ENCODE data around the gene GNAL. TPM values are rescaled to one million over a fixed set of nuclear protein-coding genes. Genes with fewer than 3 reads are reported as not detected.

GNAL gene
- total RNA-seq, 2 experiments from 2014 or later = 0.11 to 0.19 TPM

DNA sequence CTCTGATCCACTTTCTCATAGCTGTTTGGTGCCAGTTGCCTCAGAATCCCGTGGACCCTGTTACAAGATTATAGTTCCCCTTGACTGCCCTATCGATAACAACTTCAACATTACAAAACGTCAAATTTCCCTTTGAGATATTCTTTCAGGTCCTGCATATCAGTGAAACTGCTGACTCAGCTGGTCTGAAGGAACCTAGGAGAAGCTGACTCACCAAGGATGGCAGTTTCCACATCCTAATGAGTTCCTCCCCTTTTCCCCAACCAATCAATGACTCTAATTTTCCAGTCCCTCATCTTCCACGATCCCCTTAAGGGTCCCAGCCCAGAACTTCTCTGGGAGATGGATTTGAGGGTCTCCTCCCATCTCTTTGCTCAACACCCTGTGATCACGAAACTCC lies 27.6 kb upstream of the GNAL start:
- TF ChIP-seq, protein P1, sequence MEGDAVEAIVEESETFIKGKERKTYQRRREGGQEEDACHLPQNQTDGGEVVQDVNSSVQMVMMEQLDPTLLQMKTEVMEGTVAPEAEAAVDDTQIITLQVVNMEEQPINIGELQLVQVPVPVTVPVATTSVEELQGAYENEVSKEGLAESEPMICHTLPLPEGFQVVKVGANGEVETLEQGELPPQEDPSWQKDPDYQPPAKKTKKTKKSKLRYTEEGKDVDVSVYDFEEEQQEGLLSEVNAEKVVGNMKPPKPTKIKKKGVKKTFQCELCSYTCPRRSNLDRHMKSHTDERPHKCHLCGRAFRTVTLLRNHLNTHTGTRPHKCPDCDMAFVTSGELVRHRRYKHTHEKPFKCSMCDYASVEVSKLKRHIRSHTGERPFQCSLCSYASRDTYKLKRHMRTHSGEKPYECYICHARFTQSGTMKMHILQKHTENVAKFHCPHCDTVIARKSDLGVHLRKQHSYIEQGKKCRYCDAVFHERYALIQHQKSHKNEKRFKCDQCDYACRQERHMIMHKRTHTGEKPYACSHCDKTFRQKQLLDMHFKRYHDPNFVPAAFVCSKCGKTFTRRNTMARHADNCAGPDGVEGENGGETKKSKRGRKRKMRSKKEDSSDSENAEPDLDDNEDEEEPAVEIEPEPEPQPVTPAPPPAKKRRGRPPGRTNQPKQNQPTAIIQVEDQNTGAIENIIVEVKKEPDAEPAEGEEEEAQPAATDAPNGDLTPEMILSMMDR (IDR thresholded peaks at IDR 0.05) = no peak
- Mint-ChIP-seq H3K27me3 (peaks cover 38% of the 10 kb centered on the region), H3K9me3 (no peaks in the 10 kb centered on the region), H3K36me3 (ENCODE audit: low read depth) (no peaks in the 10 kb centered on the region), H3K4me1 (ENCODE audit: low read depth) (no peaks in the 10 kb centered on the region), H3K27ac (no peak overlapping the region), H3K4me3 (no peak overlapping the region)
- ATAC-seq (ENCODE audit: poor library complexity) = no peak
- Histone ChIP-seq H3K4me3 (ENCODE audit: low read length) (no peak overlapping the region), H3K9me3 (ENCODE audit: control insufficient read depth in 1 of 2, insufficient read depth in 1 of 2, low read length in 2 of 2) (no peaks in the 10 kb centered on the region), H3K27ac (ENCODE audit: low read depth in 1 of 2, low read length in 2 of 2) (no peak overlapping the region), H3K27me3 (ENCODE audit: control insufficient read depth in 1 of 2, insufficient read depth in 2 of 2, low read length in 2 of 2) (peaks cover 0 to 2% of the 10 kb centered on the region in 2 experiments), H3K4me1 (ENCODE audit: insufficient read depth, low read length) (no peaks in the 10 kb centered on the region), H3K36me3 (ENCODE audit: insufficient read depth, low read length) (no peaks in the 10 kb centered on the region)
- intact Hi-C loops (cut with DNase I, micrococcal nuclease) = no loop called here
- no peak for DNase-seq
- ChIA-PET CTCF (no interaction called here), POLR2A (no interaction called here)

DNA sequence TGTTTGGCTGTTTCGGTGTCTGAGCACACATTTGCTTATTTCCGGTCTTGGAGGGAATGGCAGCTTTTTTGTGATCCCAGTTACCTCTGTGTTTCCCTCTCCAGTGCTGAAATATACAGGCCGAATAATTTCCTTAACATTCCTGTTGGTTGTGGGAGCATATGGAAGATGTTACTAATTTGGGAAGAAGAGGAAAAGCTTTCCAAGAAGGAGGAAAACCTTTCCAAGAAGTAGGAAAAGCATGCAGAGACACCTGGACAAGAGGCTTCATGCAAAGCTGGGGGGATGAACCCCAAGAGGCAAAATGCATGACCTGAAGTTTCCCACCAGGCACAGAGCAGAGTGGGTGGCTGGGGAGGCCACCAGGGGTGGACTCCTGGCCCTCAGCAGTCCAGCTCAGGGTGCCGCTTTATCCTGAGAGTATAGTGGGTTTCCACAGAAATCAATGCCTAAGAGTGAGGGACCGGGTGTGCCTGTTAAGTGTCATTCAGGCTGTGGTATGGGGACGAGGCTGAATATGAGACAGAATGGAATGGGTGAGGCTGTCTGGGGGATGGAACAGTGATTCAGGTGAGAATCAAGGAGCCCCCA lies 25.5 kb upstream of the GNAL start:
- H3K36me3 ChIP-seq (ENCODE audit: insufficient read depth, low read length) = no peaks in the 10 kb centered on the region
- Mint-ChIP-seq H3K9me3 (no peaks in the 10 kb centered on the region), H3K27ac (no peak overlapping the region), H3K4me1 (ENCODE audit: low read depth) (no peaks in the 10 kb centered on the region), H3K4me3 (no peak overlapping the region), H3K36me3 (ENCODE audit: low read depth) (no peaks in the 10 kb centered on the region), H3K27me3 (peaks cover 16% of the 10 kb centered on the region)
- ChIA-PET CTCF (no interaction called here), POLR2A (no interaction called here)
- no peaks in the 10 kb centered on the region for H3K4me1 ChIP-seq (ENCODE audit: insufficient read depth, low read length)
- H3K4me3 ChIP-seq (ENCODE audit: low read length) = no peak overlapping the region
- ATAC-seq (ENCODE audit: poor library complexity) (no peak), DNase-seq (no peak)
- intact Hi-C loops (cut with DNase I, micrococcal nuclease) = no loop called here
- TF ChIP-seq, protein P1 (IDR thresholded peaks at IDR 0.05) = no peak
- no peak overlapping the region for H3K27ac ChIP-seq (ENCODE audit: low read depth in 1 of 2, low read length in 2 of 2)
- H3K27me3 ChIP-seq (ENCODE audit: control insufficient read depth in 1 of 2, insufficient read depth in 2 of 2, low read length in 2 of 2) = no peaks in the 10 kb centered on the region
- no peaks in the 10 kb centered on the region for H3K9me3 ChIP-seq (ENCODE audit: control insufficient read depth in 1 of 2, insufficient read depth in 1 of 2, low read length in 2 of 2)

DNA sequence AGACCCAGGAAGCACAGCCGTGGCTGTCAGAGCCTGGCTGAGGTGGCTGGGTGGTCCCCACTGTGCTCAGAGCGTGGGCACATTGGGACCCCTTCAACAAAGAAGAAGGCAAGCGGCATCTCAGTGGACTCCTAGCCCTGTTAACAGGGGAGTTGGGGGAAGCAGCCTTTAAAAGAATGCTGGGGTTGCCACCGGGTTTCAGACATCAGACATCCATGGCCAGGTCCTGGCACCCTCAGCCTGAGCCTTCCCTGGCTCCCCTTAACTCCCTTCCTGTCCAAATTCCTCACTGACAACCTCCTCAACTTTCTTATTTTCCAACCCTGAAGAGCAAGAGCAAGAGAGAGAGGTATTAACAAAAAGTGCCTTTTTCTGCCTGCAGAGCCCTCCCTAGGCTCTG lies 24.8 kb upstream of the GNAL start:
- TF ChIP-seq, protein P1 (IDR thresholded peaks at IDR 0.05) = no peak
- Mint-ChIP-seq H3K9me3 (no peaks in the 10 kb centered on the region), H3K27ac (no peak overlapping the region), H3K36me3 (ENCODE audit: low read depth) (no peaks in the 10 kb centered on the region), H3K4me1 (ENCODE audit: low read depth) (no peaks in the 10 kb centered on the region), H3K4me3 (no peak overlapping the region), H3K27me3 (peaks cover 12% of the 10 kb centered on the region)
- CTCF ChIA-PET = no interaction called here
- POLR2A ChIA-PET = no interaction called here
- Histone ChIP-seq H3K36me3 (ENCODE audit: insufficient read depth, low read length) (no peaks in the 10 kb centered on the region), H3K4me3 (ENCODE audit: low read length) (no peak overlapping the region), H3K4me1 (ENCODE audit: insufficient read depth, low read length) (no peaks in the 10 kb centered on the region), H3K9me3 (ENCODE audit: control insufficient read depth in 1 of 2, insufficient read depth in 1 of 2, low read length in 2 of 2) (no peaks in the 10 kb centered on the region), H3K27me3 (ENCODE audit: control insufficient read depth in 1 of 2, insufficient read depth in 2 of 2, low read length in 2 of 2) (no peaks in the 10 kb centered on the region), H3K27ac (ENCODE audit: low read depth in 1 of 2, low read length in 2 of 2) (no peak overlapping the region)
- intact Hi-C loops (cut with DNase I, micrococcal nuclease) = no loop called here
- DNase-seq (no peak), ATAC-seq (ENCODE audit: poor library complexity) (no peak)
